Lung (tissue), 10 donors: Measurements from ENCODE around the gene PDPK1. TPM values are rescaled to one million over a fixed set of nuclear protein-coding genes. Genes with fewer than 3 reads are reported as not detected.
"Not testable (repeated sequence)": the region's sequence is repeated elsewhere in the genome, so short reads cannot be mapped to it uniquely, and the experiment has no call there.

ENCODE experiments used
- ATAC-seq: fragments of 200-7000 bp; cut with Tn5 transposase; one replicate; pipeline ENCODE4 v1.9.1; 2020; ENCODE audit warnings: moderate number of reproducible peaks; ENCODE audit not compliant: insufficient read depth, low FRiP score
- DNase-seq, 3 donors: peaks; one replicate each; pipeline ENCODE4 v3.0.0-alpha.2; 2013 to 2017
- H3K27ac ChIP-seq, 2 donors: one replicate each; pipeline ENCODE4 v1.5.1; 2013; ENCODE audit warnings: mild to moderate bottlenecking in 2 of 2, moderate library complexity in 2 of 2, control low read depth in 1 of 2, inconsistent platforms in 1 of 2, low read depth in 1 of 2, low read length in 1 of 2
- H3K27me3 ChIP-seq, 3 donors: one replicate each; pipeline ENCODE4 v1.5.1; 2013; ENCODE audit warnings: low read length in 2 of 3; ENCODE audit not compliant: control insufficient read depth in 3 of 3, insufficient read depth in 3 of 3
- H3K36me3 ChIP-seq, 4 donors: one replicate each; pipeline ENCODE4 v1.5.1; 2013; ENCODE audit warnings: low read length in 4 of 4, mild to moderate bottlenecking in 1 of 4, moderate library complexity in 1 of 4; ENCODE audit not compliant: control insufficient read depth in 4 of 4, insufficient read depth in 4 of 4
- H3K4me1 ChIP-seq, 5 donors: one replicate each; pipeline ENCODE4 v1.5.1; 2013; ENCODE audit warnings: low read length in 5 of 5, mild to moderate bottlenecking in 2 of 5, moderate library complexity in 1 of 5; ENCODE audit not compliant: control insufficient read depth in 5 of 5, insufficient read depth in 5 of 5
- H3K4me3 ChIP-seq: one replicate; pipeline ENCODE4 v1.5.1; 2013; ENCODE audit warnings: mild to moderate bottlenecking, control low read depth, moderate library complexity
- H3K9ac ChIP-seq, 2 donors: one replicate each; pipeline ENCODE4 v1.5.1; 2013; ENCODE audit warnings: low read length in 2 of 2, control low read depth in 1 of 2; ENCODE audit not compliant: insufficient read depth in 1 of 2
- H3K9me3 ChIP-seq, 4 donors: one replicate each; pipeline ENCODE4 v1.5.1; 2013; ENCODE audit warnings: low read length in 3 of 4, mild to moderate bottlenecking in 1 of 4, moderate library complexity in 1 of 4; ENCODE audit not compliant: control insufficient read depth in 4 of 4, insufficient read depth in 3 of 4
- WGBS, 2 donors: extraction: QIAGEN DNeasy Blood & Tissue Kit; methylation state at CpG; one replicate each; pipeline ENCODE4 v1.1.7; 2013; 5-methylcytosine and 5-hydroxymethylcytosine counted together
- polyA plus RNA-seq, 2 donors: library from polyadenylated mRNA; stranded (reverse); fragments of 200-250 nt; gene quantifications; one replicate each; pipeline ENCODE4 v1.2.1, GENCODE V29; 2013
- total RNA-seq, 2 donors: library from RNA; depleted of rRNA in 1 of 2; stranded (reverse); fragments of >200 nt in 1 of 2; gene quantifications; one replicate each; pipeline ENCODE4 v1.2.1, GENCODE V29; 2014 to 2021
- donor health status: Bipolar disorder and iron deficiency.
- donor health status: healthy.
- donor health status: DM: yes; HTN: yes; CAD: no.

PDPK1 gene
- total and polyA plus RNA-seq, 4 donors = 16.7 to 79.0 (median 33.8) TPM

DNA sequence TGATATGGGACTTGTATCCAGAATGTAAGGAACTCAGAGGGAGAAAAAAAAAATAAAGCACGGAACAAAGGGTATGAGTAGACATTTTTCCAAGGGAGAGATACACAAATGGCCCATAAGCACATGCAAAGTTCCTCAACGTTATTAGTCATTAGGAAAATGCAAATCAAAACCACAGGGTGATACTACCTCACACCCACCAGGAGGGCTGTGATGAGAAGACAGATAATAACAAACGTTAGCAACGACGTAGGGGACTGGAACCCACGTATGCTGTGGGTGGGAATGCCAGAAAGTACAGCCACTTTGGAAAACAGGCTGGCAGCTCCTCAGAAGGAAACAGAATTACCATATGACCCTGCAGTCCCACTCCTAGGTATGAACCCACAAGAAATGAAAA is 34.9 kb downstream of the PDPK1 start:
- not testable (repeated sequence) for H3K4me3 ChIP-seq, H3K9me3 ChIP-seq, H3K4me1 ChIP-seq, H3K36me3 ChIP-seq, H3K27ac ChIP-seq, H3K9ac ChIP-seq, DNase-seq, H3K27me3 ChIP-seq, ATAC-seq
- no CpG with 5 or more reads among the region's 6 CpGs for WGBS, 2 donors

DNA sequence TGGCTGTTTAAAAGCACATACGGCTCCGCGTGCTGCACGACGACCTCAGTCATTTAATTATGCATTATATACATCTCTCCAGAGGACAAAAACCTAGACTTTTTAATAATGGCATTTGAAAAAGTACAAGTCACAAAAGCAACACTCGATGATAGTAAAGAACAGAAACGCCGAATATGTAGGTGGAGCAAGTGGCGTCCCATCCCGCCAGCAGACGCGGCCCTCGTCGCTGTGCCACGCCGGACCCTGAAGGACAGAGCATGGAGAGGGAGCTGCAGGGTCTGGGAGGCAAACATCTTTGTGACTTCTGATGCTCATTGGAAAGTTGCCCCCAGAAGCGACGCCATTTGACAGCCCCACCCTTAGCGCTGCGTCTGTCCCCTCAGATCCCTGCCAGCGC is 38.0 kb downstream of the PDPK1 start:
- H3K4me1 ChIP-seq, ATAC-seq, H3K9me3 ChIP-seq, DNase-seq, H3K27me3 ChIP-seq, H3K36me3 ChIP-seq, H3K9ac ChIP-seq, H3K27ac ChIP-seq, H3K4me3 ChIP-seq: not testable (repeated sequence)
- WGBS, 2 donors = 97 to 98% methylated on average over 8 to 16 of the region's 21 CpGs

DNA sequence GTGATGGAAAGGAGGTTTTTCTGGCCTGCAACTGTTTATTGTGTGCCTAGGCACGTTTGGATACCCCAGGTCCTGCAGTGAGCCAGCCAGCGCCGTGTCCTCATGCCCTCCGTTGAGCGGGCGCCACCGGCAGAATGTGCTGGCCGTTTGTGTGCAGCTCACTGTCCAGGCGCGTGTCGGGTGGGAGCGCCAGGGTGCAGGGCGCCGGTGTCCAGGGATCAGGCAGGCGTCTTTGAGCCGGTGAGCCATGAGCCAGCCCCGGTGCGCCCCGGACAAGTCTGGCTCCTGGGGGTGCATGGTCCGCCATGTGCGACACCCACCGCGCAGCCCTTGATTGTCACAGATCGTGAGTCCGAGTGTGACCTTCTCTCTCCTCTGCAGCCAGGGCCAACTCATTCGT is 39.2 kb downstream of the PDPK1 start:
- not testable (repeated sequence) for H3K27me3 ChIP-seq, H3K36me3 ChIP-seq, H3K9me3 ChIP-seq, ATAC-seq, H3K4me3 ChIP-seq, DNase-seq, H3K27ac ChIP-seq, H3K9ac ChIP-seq, H3K4me1 ChIP-seq
- 95 to 100% methylated on average over 7 to 20 of the region's 26 CpGs for WGBS, 2 donors

DNA sequence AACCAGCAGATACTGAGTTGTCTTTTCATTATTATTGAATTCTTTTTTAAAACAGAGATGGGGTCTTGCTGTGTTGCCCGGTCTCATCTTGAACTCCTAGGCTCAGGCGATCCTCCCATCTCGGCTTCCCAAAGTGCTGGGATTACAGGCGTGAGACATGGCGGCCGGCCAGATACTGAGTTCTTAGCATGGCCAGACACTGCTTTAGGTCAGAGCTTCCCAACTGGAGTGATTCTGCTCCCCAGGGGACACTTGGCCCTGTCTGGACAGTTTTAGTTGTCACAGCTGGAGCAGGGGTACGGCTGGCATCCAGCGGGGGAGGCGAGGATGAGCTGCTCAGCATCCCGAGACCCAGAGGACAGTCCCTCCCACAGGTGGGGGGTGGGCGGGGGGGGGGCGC is 41.1 kb downstream of the PDPK1 start:
- not testable (repeated sequence) for H3K4me1 ChIP-seq, H3K36me3 ChIP-seq, H3K27me3 ChIP-seq, H3K9ac ChIP-seq, ATAC-seq, H3K9me3 ChIP-seq, H3K4me3 ChIP-seq, H3K27ac ChIP-seq, DNase-seq
- 91% methylated on average over 5 of the region's 12 CpGs; no CpG with 5 or more reads in 1 of the 2 donors for WGBS, 2 donors

DNA sequence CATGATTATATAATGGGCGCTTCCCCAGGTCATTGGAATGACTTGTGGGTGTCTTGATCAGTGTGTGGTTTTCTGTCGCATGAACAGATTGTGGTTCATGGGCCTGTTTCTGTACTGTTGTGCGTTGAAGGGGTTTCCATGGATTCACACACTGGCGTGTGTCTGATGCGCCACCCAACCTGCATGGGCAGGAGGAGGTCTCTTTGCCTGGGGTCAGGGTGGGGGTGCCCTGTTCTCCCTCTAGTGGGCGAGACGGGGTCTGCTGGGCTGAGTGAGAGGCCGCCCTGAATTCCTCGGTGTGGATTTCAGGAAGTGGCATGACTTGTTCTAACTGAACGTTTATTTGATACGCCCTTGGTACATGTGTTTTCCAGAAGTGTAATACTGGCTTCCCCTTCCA is 42.3 kb downstream of the PDPK1 start:
- H3K4me1 ChIP-seq, H3K27me3 ChIP-seq, H3K27ac ChIP-seq, H3K9me3 ChIP-seq, H3K4me3 ChIP-seq, ATAC-seq, H3K9ac ChIP-seq, H3K36me3 ChIP-seq: not testable (repeated sequence)
- DNase-seq = peak in 1 of 3 donors; percentile 31
- WGBS, 2 donors = 24 to 39% methylated on average over 4 to 6 of the region's 11 CpGs

DNA sequence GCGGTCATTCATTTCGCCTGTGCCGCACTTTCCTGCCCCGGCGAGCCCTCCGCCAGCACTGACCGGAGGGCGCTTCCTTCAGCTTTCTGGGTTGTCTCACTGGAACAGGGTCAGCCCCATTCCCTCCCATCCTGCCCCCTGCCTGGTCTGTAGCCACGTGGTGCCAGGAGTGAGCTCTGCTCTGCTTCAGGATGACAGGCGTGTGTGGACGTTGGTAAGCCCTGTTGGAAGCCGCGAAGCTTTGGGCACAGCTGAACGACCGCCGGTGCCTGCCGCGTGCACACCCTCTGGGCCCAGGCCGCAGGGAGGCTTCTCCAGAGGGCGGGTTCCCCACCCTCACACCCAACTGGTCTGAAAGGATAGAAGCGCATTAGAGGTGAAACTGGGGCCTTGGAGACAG is 43.0 kb downstream of the PDPK1 start:
- not testable (repeated sequence) for DNase-seq, H3K27ac ChIP-seq, H3K4me3 ChIP-seq, ATAC-seq, H3K4me1 ChIP-seq, H3K9ac ChIP-seq, H3K9me3 ChIP-seq, H3K27me3 ChIP-seq
- WGBS, 2 donors = no CpG with 5 or more reads among the region's 21 CpGs
- peaks cover 0 to 11% (median 2%) of the 10 kb centered on the region in 4 donors for H3K36me3 ChIP-seq
